Stimulated activated CD8-positive, alpha-beta memory T cell treated with anti-CD3 and anti-CD28 coated beads, Interleukin-15, amount 100 ng/mL, for 24 hours (primary cell): ENCODE results near the gene AFAP1L1.
A peak's percentile ranks its signal among the peaks of the same experiment; 100 is the strongest.
"Not testable (repeated sequence)": the region's sequence is repeated elsewhere in the genome, so short reads cannot be mapped to it uniquely, and the experiment has no call there.

Experiments
- DNase-seq: peaks from one replicate; pipeline ENCODE4 v3.0.0-alpha.2; 2020; ENCODE audit warnings: low read depth

The AFAP1L1 gene

DNA sequence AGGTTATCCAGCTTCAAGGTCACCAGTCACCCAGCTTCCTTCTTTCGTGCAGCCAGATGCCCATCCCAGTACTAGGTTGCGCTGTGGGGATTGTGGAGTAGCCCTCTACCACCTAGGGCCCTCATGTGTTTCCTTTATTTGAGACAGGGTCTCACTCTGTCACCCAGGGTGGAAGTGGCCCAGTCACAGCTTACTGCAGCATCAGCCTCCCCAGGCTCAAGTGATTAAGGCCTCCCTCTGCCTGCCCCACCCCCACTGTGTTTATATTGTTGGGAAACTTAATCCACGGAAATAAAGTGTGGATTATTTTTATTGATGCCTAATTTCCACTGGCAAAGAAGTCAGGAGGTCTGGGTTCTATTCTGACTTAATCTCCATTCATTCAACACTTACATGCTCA is 103.1 kb downstream of the AFAP1L1 start:
- no peak for DNase-seq

DNA sequence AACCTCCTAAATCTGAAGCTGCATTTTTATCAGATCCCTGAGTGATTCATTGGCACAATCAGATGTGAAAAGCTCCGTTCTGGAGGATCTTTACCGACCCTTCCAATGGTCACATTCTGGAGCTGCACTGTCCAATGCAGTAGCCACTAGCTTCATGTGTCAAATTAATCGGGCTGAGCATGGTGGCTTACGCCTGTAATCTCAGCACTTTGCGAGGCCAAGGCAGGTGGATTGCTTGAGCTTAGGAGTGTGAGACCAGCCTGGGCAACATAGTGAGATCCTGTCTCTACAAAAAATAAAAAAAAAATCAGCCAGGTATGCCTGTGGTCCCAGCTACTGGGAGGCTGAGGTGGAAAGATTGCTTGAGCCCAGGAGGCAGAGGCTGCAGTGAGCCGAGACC is 103.8 kb downstream of the AFAP1L1 start:
- DNase-seq = no peak

DNA sequence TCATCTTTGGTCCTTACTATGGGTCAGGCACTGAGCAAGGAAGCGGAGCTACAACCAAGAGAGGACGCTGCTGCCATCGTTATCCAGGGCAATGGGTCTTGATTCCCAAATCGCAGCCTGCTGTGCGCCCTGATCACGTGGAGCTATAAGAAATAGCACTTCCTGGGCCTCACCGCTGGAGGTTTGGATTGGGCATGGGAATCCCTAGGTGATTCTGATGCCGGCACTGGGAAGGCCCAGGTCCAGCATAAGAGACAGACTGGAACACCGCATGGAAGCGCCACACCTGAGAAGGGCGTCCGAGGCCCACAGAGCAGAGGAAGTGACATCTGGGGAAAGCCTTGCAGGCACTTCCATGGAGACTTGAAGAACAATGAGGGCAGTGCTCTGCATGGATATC is 104.4 kb downstream of the AFAP1L1 start:
- no peak for DNase-seq

DNA sequence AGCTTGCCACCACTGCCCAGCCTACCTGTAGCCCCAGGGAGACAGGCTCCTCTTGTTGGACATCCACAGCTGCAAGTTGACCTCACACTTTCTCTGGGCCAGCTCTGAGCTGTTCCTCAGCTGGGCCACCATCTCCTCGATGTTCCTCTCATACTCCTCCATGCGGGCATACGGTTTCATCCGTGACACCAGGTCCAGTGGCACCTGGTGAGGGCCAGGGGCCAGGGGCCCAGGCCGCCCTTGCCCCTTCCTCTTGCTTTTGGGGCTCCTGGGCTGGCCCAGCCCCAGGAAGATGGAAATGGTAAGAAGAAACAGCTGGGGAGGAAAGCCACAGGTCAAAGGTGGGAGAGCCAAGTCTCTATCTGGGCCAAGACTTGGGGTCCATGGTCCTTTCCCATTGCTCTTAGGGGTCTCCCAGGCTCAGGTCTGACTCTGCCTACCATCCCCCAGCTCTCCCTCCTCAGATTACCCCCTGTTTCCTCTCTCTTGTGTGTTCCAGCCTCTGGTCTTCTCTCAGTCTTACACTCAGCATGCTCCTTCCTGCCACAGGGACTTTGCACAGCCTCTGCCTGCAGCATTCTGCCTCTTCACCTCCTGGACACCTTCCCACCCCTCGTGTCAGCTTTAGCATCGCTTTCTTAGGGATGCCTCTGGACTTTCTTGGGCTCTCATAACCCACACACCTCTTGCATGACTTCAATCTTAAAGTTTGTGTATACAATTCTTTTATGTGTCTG is 105.2 kb downstream of the AFAP1L1 start:
- DNase-seq = no peak

DNA sequence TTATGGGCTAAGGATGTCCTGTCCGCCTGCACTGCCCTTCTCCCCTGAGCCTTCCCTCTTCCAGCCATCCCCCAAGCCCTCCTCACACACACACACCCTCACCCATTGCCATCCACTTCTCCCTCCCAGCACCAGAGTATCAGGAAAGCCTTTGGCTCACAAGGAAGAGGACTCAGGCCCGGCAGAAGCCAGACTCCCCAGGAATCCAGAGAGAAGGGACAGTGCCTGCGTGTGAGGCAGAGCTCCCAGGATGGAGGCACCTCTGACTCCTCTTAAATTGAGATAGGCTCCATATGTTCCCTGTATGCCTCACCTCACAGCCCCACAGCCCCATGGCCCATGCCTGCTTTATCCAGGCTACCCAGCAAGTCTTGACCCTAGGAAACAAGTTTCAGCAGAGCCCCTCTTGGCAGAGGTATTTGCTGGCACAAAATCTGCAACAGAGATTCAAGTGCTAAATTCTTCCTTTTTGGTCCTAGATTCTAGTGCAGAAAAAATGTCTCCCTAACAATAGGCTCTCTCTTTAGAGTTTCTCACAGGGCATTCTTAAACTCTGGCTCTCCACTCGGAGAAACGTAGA is 106.7 kb downstream of the AFAP1L1 start:
- no peak for DNase-seq

DNA sequence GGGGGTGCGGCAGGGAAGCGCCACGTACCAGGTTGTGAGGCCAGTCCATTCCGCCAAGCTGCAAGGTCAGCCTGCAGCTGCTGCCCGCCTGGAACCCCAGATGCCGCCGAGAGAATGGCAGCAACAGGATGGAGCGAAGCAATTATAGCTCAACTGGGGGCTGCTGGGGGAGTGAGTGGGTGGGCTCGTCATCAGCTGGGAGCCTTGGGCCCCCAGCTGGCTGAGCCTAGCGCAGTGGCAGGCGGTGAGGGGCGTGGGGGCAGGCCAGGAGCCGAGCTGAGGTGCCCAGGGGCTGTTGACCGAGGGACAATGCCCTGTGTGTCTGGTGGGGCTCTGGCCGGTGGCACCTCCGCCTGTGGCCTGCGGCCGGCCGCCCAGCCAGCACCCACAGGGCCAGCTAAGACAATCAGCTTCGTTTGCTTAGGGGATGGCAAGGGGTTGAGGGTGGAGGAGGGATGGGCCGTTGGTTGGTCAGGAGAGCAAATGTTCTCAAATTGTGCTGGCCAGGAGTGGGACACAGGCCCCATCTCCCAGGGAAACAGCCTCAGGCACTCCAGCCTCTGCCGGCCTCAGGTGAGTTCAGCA is 107.6 kb downstream of the AFAP1L1 start, which contains the start of gene IL17B:
Gene IL17B (minus strand): TSS at position 116 of the 585 bp plus-strand sequence. CDS start 67 bp downstream, at position 49.
- DNase-seq = no peak

DNA sequence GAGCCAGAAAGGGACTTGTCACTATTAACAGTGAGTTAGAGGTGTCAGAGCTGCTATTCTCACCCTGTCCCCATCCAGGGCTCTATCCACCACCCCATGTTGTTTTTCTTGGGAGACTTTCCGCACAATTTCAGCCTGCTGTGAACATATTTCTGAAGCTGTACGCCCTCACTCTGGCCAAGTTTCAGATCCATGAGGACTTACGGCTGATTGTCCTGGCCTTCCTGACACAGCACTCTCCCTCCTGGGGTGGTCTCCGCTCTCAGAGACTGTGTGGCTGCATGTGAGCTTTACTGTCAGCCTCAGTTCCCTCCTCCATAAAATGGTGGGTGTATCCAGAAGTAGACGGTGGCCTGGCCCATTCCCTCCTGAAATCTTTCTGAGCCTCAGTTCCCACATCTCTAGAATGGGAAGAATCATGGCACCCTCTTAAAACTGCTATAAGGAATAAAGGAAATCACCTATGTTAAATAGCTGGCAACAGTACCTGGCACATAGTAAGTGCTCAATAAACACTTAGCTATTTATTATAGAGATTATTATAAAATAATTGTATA is 108.2 kb downstream of the AFAP1L1 start:
- DNase-seq = no peak

DNA sequence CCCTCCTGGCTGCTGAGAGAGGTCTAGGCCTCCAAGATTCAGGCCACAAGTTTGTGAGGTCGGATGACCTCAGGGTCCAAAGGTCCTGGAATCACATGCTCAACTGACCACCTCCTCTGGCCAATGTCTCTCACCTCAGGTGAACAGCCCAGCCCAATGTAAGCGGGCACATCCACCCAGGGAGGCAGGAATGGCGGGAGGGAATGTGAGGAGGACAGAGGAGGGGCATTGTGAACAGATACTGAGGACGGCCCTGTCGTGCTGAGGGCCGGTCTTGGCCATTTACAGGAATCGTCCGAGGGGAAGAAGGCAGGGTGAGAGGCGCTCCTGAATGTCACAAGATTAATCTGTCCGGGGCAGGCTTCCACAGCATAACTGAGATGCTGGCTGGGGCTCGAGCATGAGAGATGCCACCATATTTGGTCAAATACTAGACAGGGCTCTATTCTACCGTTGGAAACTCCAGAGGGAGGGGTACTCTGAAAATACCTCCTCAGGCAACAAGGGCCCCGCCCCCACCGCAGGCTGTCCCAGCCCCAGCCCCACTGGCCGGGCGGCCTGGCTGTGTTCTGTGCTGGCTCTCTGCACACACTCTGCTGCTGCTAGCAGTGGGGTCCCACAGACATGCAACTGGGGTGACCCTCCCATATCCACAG is 108.9 kb downstream of the AFAP1L1 start:
- no peak for DNase-seq

DNA sequence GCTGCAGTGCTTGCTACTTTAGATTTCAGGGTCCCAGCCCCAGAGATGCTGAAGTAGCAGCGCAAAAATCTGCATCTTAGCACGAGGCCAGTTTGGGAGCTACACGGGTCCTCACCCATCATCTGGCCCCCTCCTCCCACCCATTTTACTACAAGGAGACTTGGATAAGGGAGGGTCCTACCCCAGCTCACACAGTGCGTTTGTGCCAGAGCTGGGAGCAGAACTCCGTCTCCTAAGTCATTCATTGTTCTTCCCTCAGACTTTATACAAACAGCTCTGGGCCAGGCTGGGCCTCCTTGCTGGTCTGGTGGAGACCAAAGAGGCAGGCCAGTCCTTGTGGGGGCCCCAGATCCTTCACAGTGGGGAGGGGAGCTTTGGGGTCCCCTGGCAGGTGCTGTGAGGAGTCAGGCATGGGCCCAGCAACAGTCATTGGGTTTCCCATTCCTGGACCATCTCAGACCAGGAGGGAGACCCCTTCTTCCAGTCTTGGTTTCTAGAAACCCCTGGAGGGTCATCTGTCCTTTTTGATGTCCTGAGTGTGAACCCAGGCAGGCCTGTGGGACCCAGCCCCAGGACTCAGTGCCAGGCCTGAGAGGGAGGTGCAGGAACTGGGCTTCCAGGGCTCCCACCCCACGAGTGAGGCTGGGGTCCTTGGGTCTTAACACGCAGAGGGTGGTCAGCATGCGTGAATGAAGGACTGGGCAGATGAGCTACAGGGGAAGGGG is 109.8 kb downstream of the AFAP1L1 start:
- DNase-seq = no peak

DNA sequence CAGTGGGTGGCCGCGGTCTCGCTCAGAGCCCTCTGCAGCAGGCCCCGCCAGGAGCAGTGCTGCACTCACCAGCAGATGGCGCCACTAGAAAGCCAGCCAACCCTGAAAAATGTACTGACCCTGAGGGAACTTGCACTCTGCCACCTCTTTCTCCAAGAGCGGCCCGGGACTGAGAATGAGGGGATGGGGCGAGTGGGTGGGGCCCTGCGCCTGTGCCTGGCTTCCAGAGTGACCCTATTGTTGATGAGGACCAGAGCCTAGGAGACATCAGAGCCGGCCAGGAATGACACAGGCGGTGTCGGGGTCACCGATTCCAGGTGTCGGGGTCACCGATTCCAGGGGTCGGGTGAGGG is 110.3 kb downstream of the AFAP1L1 start:
- DNase-seq = peak; percentile 59

DNA sequence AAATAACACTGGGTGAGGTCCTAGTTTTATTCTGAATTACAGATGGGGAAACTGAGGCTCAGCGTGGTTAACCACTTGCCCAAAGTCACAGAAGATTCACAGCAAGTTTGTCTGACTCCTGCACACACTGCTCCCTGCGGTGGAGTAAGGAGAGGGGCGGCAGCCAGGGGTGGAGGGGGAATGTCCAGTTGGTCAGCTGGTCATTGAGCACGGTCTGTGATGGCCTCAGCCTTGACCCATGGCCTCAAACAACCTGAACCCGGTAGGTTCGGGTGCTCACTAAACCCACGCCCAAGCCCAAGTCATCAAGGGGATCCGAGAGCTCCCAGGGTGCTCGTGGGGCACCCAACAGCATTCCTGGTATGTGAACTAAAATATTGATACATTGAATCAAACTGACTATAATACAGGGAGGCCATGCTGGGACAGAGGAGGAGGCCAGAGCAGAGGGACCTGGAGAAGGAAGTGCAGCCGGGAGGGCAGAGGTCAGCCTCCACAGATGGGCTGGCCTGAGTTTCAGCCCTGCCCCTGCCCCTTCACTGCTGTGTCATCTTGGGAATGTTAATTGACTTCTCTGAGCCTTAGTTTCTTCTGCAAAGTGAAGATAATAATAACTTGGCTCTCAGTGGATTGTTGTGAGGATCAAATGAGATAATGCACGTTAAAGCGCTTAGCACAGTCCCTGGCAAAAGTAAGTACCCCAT is 111.0 kb downstream of the AFAP1L1 start:
- DNase-seq = no peak

DNA sequence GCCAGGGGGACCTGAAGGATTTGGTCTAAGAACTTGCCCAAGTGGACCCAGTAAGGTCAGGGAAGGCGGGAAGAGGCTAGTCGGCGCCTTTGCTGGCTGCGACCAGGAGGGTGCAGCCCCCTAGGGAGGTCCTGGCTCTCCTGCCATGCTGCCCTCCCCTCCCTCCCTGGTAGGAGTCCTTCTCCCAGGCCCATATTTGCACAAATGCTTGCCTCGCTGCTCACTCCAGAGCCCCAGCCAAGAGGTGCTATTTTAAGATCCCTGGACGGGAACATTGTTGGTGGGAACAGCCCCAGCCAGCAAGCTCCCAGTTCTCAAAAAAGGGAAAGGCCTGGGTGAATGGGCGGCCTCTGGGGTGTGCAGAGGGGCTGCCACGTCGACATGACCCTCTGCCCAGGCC is 111.7 kb downstream of the AFAP1L1 start:
- DNase-seq = no peak

DNA sequence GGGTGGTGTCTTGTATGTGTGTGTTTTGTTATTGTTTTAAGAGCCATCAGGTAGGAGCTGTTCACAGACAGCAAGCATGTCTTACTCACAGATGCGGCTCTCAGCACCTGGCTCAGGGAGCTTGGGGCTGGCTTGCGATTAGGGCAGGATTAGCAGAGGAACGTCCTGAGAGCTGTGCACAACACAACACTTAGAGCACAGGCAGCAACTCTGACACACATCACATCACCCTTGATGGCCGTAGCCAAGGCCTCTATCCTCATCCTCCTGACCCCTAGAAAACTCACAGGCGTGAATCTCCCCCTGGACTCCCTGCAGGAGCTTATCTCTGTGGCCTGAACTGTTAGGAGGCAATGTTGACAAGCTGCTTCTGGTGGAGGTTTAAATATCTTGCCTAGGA is 114.5 kb downstream of the AFAP1L1 start:
- no peak for DNase-seq

DNA sequence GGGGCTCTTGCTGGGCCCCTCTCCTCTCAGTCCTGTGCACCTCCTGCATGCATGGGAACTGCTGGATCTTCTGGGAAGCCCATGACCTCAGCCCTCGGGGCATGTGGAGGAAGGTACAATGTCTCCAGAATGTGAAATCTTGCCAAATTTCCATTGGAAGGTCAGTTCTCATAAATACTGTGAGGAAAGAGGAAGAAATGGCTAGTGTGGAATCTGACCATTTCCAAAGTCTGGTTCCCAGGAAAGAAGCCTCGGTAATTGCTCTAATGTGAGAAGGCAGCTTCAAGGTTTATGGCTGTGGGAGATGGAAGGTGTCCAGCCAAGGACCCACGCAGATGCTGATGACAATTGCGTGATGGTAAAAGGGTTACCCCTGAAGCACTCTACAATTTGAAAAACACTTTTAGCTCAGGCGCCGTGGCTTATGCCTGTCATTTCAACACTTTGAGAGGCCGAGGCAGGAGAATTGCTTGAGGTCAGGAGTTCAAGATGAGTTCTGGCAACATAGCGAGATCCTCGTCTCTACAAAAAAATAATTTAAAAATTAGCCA is 115.5 kb downstream of the AFAP1L1 start:
- DNase-seq = no peak

DNA sequence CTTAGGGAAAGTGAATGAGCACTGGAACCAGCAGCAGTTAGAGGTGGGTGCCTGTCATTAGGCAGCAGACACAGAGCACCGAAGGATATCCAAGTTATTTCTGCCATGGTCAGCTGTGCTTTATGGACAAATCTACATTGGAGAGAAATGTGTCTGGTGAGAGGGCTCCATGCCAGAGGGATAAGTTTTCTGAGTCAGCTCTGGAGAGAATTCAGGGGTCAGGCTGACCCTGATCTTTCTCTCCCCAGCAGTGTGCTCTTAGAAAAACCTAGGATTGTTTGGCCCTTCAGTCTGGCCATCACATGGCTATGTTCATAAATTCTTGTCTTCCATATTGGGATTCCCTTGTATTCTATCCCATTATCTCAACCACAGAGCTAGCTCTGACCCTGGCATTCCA is 116.3 kb downstream of the AFAP1L1 start:
- DNase-seq = no peak

DNA sequence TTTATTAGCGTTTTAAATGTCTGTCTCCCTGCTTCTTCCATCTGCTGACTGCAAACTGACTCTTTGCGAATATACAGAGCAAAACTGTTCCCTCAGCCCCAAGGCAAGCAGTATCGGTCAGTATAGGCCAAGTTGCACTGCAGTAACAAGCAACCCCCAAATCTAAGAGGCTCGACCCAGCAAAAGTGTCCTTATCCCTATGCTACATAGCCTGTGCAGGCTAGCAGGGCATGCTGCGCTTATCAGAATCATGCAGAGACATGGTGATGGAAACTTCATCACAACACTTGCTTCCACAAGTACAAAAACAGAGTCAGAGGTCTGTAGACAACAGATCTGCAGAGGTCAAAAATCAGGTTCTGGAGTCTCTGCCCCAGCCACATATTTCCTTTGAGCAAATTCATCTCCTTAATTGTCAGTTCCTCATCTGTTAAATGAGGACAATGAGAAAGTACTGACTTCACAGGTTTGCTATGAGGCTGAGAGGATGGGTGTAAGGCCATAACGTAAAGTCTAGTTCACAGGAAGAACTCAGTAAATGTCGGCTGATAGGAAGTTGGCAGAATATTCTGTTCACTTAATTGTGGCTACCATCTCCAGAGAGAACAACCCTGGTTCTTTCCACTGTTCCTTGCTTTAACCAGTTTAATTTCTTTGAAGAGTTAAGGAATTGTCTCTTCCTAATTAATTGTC is 117.0 kb downstream of the AFAP1L1 start:
- DNase-seq = no peak

DNA sequence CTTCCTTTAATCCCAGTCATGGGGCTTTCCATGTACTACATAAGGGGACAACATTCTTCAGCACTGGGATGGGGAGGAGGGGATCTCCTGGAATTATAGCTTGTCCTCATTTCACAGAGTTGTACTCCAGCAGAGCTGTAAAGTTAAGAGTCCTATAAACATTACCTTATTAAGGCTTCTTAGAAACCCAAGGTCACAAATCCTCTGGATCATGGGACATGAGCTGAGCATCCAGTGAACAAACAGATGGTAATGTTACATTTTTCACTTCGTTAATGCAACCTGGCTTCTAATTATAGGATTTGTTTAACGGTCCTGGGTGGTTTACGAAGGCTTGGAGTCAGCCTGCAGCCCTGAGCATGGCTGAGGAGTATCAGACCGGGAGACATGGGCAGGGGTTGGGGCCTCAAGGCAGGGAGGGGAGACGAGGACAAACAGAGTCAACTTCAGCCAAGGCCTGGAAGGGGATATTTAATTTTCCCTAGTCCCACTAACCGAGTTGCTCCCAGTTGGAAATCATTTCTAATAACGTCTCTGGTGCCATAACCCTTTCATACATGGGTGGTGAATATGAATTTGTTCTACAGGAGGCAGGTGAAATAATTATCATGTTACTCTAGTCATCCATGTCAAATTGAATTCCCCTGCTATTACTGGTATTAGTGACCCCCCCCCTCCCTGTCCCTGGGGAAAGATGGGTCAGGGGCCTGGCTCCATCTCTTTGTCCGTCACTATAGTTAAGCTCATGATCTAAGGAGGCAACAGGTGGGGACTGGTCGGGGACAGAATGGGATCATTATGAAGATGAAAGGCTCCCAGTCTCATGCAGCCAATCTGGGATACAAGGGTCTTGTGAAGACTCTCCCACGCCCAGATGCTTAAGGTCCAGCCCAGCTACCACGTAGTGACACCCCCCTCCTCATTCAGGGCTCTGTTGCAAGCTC is 118.2 kb downstream of the AFAP1L1 start:
- DNase-seq = no peak

DNA sequence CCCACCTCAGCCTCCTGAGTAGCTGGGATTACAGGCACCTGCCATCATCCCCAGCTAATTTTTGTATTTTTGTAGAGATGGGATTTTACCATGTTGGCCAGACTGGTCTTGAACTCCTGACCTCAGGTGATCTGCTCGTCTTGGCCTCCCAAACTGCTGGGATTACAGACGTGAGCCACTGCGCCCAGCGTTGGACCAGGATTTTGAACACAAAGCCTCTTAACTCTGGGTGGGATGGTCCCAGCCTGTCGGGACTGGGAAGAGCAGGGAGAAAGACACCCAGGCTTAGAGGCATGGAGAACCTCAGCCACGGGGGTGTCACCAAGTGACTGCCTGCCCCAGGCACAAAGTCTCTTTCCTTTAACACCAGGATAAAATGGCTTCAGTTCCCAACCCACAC is 119.4 kb downstream of the AFAP1L1 start:
- not testable (repeated sequence) for DNase-seq
